GM21526 (cell line): Measurements from ENCODE around the gene ADCY5.

Experiments
- ATAC-seq: cut with Tn5 transposase; IDR thresholded peaks from one replicate; pipeline ENCODE4 v1.9.1; 2021; ENCODE audit warnings: moderate library complexity; ENCODE audit not compliant: unreplicated experiment, low FRiP score

The ADCY5 gene

GRCh38 chr3:123331006-123331405, 117.9 kb downstream of the ADCY5 start:
- no peak for ATAC-seq

DNA sequence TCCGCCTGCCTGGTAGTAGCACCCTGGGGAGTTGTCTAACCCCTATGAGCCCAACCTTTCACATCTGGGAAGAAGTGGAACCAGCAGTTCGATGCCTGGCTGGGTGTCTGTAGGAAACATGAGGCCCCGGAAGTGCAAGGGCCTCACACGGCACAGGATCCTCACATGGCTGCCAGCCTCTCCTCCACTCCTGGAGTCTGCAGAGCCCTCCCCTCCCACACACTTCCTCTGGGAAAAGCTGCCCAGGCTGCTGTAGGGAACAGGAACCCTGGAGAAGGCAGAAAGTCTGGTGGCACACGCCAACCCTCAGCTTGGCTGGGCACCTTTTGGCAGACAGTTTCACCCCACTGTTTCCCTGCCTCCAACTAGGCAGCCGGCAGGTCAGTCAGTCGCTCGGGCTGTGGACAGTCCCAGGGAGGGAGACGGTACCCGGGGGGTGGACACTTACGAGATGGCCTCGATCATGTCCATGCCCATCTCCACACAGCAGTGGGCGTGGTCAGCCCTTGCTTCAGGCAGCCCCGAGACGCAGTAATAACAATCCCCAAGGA, 118.4 kb downstream of the ADCY5 start:
- ATAC-seq: no peak

DNA sequence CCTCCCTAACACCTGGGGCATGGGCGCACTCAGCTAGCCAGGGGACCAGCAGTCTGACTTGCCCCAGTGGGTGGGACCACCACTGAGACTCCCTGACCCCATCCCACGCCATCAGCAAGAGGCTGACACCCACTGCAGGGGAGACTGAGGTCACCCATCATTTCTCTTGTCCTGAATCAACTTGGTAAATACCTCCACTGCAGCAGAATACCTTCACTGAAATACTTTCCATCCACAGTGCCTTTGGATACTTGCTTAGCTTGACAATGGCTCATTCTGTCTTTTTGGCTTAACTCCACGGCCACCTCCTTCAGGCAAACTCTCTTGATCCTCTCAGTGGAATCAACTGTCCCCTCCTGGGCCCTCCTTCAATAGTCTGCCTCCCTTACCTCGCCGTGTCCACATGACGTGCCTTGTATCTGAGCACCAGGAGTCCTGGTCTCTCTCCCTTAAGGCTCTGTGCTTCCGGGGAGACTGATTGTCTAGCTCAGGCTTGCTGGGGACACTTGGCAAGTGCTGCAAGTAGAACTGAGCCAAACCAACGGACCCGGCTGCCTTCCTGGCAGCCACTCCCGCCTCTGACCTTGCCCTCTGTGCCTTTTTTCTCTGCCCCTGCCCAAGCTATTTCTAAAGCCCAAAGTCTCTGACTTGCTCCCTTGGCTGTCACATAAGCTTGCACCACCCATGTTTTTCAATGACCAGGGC, 119.1 kb downstream of the ADCY5 start:
- no peak for ATAC-seq

- ATAC-seq: peak; percentile 62
These were observed 119.8 kb downstream of the ADCY5 start for GRCh38 chr3:123328851-123329635.

DNA sequence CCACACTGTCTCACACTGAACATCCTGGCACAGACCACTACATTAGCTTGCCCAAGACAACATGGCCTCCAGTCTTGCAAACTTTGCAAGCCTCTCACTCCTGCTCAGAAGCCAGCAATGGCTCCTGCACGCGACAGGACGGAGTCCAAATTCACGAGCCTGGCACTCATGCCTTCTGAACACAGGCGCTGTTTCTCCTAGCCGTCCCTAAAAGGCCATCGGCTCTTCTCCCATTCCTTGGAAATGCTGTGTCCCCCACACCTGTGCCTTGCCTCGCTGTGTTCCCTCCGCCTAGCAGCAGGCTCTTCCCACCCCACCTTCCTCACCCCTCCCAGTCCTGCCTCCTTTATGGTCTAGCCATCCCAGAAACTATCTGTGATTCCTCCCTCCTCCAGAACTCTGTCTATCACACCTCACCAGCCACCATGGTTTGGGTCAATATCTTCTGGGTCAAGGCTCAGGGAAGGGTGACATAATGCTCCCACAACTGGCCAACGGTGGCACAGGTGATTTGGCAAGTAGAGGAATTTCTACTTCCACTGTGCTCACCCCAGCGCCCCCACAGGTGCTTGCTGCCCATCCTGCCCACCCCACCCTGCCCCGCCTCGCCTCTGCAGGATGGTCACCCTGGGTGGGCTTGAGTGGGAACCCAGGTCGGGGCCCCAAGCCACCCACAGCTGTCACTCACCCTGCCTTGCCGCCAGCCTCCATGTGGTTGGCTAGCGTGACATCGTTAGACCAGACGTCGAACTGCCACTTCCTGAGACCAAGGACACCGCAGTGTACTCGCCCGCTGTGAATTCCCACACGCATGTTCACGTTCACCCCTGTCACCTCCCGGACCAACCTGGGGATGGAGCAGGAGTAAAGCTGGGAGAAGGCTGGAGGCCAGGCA, 120.7 kb downstream of the ADCY5 start:
- ATAC-seq: no peak

DNA sequence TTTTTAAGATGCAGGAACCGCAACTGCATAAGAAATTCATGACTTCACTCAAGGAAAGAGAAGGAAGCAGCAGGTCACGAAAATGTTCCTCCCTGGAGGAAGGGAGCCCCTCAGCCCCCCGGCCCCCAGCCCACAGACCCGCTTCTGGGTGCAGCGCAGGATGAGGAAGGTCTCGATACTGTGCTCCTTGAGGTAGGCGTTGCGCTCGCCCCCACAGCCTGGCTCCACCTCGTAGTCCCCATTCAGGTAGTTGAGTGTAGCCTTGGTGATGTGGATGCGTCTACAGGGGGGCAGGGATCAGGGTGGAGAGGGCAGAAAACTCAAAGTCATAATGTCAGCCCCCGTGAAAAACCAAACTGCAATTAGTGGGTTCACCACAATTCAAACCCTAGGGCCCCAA, 121.4 kb downstream of the ADCY5 start:
- no peak for ATAC-seq

- no peak for ATAC-seq
These were observed 122.4 kb downstream of the ADCY5 start for GRCh38 chr3:123326531-123326930.

GRCh38 chr3:123325766-123326256, 123.1 kb downstream of the ADCY5 start:
- no peak for ATAC-seq

DNA sequence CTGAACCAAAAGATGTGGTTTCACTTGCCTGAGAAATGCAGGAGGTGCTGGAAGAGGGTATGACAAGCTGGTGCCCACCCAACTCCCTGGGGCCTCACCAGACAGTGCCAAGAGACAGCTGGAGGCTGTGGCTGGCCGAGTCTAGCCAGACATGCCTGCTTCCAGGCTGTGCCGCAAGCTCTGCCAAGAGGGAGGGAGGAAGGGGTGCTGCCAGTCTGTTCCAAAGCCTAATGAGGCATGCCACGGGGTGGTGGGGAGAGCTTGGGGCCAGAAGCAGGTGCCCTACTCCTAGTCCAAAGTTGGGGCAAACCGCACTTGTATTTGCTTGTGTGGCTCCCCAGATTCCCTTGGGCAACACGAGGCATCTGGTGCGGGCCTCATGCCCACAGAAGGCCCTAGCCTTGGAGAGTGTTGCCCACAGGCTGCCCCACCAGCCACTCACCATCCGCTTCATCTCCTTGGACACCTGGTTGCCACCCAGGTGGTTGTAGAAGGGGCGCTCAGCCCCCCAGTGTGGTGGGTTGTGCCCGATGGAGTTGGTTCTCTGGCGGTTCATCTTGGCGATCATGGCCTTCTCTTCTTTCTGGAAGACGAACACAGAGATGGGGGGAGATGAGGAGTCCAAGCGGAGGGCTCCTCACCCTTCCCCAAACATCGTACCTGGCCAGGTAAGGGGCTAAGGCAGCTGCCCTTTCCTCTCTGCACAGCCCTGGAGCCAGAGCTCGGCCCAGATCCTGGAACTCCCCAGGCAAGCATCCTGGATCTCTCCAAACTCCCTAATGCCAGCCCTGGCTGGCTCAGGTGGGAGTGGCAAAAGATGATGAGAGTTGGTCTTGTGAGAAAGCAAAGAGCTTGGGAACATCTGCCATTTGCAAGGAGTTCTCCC, 123.8 kb downstream of the ADCY5 start:
- no peak for ATAC-seq

DNA sequence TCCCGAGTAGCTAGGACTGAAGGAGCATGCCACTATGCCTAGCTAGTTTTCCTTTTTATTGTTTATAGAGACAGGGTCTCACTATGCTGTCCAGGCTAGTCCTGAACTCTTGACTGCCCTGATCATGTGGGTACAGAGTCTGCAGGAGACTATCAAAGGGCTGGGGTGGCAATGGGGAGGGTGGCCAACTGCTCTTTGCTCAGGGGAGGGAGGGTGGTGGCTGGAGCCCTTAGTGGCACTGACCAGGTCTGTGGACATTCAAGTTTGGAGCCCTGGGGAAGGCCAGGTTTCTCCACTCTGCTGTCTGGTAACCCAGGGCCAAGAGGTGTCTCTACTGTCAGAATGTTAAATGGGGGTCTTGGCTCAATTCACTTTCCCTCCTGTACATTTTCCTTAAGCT, 125.1 kb downstream of the ADCY5 start:
- no peak for ATAC-seq

- no peak for ATAC-seq
These were observed 126.0 kb downstream of the ADCY5 start for GRCh38 chr3:123322866-123323265.

- no peak for ATAC-seq
These were observed 127.1 kb downstream of the ADCY5 start for GRCh38 chr3:123321806-123322205.

GRCh38 chr3:123320221-123320620, 128.7 kb downstream of the ADCY5 start:
- ATAC-seq: no peak

GRCh38 chr3:123319760-123320159, 129.1 kb downstream of the ADCY5 start:
- no peak for ATAC-seq

DNA sequence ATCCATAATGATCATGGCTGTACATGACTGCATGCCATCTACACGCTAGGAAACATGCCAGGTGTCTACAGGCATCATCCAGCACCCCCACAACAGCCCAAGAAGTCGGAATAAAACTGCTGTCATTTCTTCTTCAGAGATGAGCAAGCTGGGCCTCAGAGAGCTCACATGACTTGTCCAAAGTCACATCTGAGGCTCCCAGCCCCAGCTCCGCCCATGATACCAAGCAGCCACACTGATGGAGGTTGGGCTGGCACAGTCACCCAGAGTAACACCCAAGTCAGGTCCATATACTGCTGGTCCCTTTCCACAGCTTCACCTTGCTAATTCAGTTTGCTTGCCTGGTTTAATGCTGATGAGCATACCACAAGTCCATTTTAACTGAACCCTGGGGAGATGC, 130.5 kb downstream of the ADCY5 start:
- no peak for ATAC-seq

DNA sequence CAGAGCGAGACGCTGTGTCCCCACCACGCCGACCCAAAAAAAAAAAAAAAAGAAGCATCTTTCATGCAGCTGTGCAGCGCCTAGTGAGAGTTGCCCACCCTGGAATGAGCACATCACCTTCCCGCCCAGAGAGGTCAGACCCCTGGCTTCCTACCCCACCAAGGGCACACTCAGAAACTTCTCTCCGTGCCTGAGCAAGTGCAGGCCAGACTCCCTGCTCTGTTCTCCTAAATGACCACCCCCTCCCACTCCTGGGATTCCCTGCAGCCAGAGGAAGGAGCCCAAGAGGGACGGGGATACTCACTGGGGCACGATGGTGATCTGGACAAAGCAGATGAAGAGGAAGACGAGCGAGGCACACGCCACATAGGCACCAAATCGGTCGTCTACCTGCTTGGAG, 131.2 kb downstream of the ADCY5 start:
- ATAC-seq: no peak

GRCh38 chr3:123315271-123315595, 133.7 kb downstream of the ADCY5 start:
- no peak for ATAC-seq

DNA sequence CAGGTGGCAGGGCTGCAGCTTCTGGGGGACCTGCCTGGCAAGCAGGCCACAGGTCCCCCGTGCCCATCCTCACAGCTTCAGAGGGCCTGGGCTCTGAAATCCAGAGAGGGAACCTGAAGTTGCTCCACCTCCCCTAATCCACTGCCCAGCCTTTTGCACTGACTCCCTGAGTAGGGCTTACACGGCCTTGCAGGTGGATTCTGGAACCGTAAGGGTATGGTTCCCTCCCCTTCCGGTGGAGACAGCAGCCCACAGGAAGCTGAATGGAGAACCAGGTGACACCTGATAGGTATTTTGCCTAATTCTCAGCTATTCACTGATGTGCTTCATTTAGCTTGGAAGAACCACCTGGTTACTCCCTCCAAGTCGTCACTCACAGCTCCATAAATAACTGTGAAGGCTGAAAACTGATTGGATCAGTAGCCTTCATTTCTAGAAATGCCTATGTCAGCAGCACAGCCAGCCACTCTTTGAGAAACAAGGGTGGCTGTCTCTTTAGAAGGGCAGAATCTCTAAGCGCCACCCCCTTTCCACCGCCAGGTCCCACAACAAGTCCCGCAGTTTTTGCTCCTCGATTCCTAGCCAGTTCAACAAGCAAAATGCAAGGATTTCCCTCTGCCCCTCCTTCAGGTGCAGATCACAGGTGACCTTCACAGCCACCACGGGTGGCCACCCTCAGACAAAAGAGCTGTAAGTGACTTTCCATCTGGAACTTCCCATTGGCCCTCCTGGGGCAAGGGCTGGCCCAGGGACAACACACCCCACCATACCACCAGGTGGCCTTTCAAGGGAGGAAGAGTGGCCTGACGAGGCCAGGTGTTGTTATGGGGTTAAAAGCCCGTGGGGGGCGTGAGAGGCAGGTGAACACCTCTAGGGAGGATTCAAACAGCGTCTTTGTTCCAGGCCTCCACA, 134.3 kb downstream of the ADCY5 start:
- ATAC-seq: no peak

GRCh38 chr3:123313889-123314288, 135.0 kb downstream of the ADCY5 start:
- ATAC-seq: no peak
